CD14-positive monocyte (primary cell): ENCODE results near the gene MED13L. TPM values are rescaled to one million over a fixed set of nuclear protein-coding genes. Genes with fewer than 3 reads are reported as not detected.
A peak's percentile ranks its signal among the peaks of the same experiment; 100 is the strongest.

ENCODE experiments used
- DNase-seq, 3 donors: peaks; one replicate each; pipeline ENCODE4 v3.0.0-alpha.2; 2011 to 2022
- H2AFZ ChIP-seq: 2 replicates; pipeline ENCODE4 v1.6.0; 2012; ENCODE audit warnings: mild to moderate bottlenecking, low read depth, low read length, inconsistent platforms; ENCODE audit not compliant: insufficient read depth, poor library complexity, severe bottlenecking
- H3K27ac ChIP-seq, 2 donors: 1 replicate in 1 of 2; 2 replicates in 1 of 2; pipeline ENCODE4 v1.5.1; 2012 to 2013; ENCODE audit warnings: low read length in 2 of 2, control low read depth in 1 of 2, inconsistent platforms in 1 of 2, low read depth in 1 of 2, mild to moderate bottlenecking in 1 of 2
- H3K27me3 ChIP-seq, 2 donors: one replicate each; pipeline versions ENCODE4 v1.6.0 to v1.6.1; 2011 to 2013; ENCODE audit warnings: low read length in 2 of 2; ENCODE audit not compliant: control insufficient read depth in 2 of 2, insufficient read depth in 2 of 2
- H3K36me3 ChIP-seq, 2 donors: replicated peaks in 1 of 2; 1 replicate in 1 of 2; 2 replicates in 1 of 2; pipeline versions ENCODE4 v1.5.1 to v1.6.1; 2012 to 2013; ENCODE audit warnings: low read length in 2 of 2, control low read depth in 1 of 2, inconsistent platforms in 1 of 2, mild to moderate bottlenecking in 1 of 2; ENCODE audit not compliant: insufficient read depth in 2 of 2, control insufficient read depth in 1 of 2
- H3K4me1 ChIP-seq, 2 donors: 1 replicate in 1 of 2; 2 replicates in 1 of 2; pipeline versions ENCODE4 v1.5.1 to v1.6.1; 2012 to 2013; ENCODE audit warnings: low read length in 2 of 2, control low read depth in 1 of 2, inconsistent platforms in 1 of 2, mild to moderate bottlenecking in 1 of 2, moderate library complexity in 1 of 2; ENCODE audit not compliant: insufficient read depth in 2 of 2, control insufficient read depth in 1 of 2
- H3K4me2 ChIP-seq: replicated peaks from 2 replicates; pipeline ENCODE3; 2012; ENCODE audit warnings: low read length, moderate library complexity, mild to moderate bottlenecking; ENCODE audit not compliant: poor library complexity, severe bottlenecking; ENCODE audit errors: extremely low read depth
- H3K4me3 ChIP-seq, 3 experiments: fragments of 200-600 bp in 1 of 3; sonication (generic) in 1 of 3; replicated peaks in 1 of 3; 1 replicate in 2 of 3; 2 replicates in 1 of 3; pipeline ENCODE4 v1.5.1; 2011 to 2013; ENCODE audit warnings: low read length in 3 of 3, mild to moderate bottlenecking in 3 of 3, control low read depth in 2 of 3, low read depth in 2 of 3, inconsistent platforms in 1 of 3, moderate library complexity in 1 of 3
- H3K79me2 ChIP-seq: 2 replicates; pipeline ENCODE4 v1.6.0; 2012; ENCODE audit warnings: mild to moderate bottlenecking, control low read depth, inconsistent platforms, low read length, moderate library complexity; ENCODE audit not compliant: insufficient read depth
- H3K9ac ChIP-seq: 2 replicates; pipeline ENCODE4 v1.6.0; 2017; ENCODE audit warnings: low read length, mild to moderate bottlenecking; ENCODE audit not compliant: insufficient read depth, poor library complexity, severe bottlenecking
- H3K9me3 ChIP-seq, 2 donors: replicated peaks in 1 of 2; 1 replicate in 1 of 2; 2 replicates in 1 of 2; pipeline versions ENCODE4 v1.5.1 to v1.6.1; 2012 to 2013; ENCODE audit warnings: low read length in 2 of 2, control low read depth in 1 of 2; ENCODE audit not compliant: control insufficient read depth in 1 of 2, insufficient read depth in 1 of 2
- H4K20me1 ChIP-seq: 2 replicates; pipeline ENCODE4 v1.6.0; 2012; ENCODE audit warnings: mild to moderate bottlenecking, low read length, control low read depth, moderate library complexity; ENCODE audit not compliant: insufficient read depth
- H3K27ac Mint-ChIP-seq, 7 donors: one replicate each; pipeline ENCODE4 v1.8.0; 2020; ENCODE audit warnings: mild to moderate bottlenecking in 7 of 7, mixed read lengths in 7 of 7, moderate library complexity in 6 of 7, inconsistent platforms in 2 of 7
- H3K27me3 Mint-ChIP-seq, 3 donors: one replicate each; pipeline ENCODE4 v1.8.0; 2021 to 2022; ENCODE audit warnings: low read depth in 3 of 3, mild to moderate bottlenecking in 3 of 3, mixed read lengths in 3 of 3, moderate library complexity in 3 of 3, inconsistent platforms in 1 of 3
- H3K36me3 Mint-ChIP-seq, 2 donors: one replicate each; pipeline ENCODE4 v1.8.0; 2020; ENCODE audit warnings: mixed read lengths in 2 of 2, inconsistent platforms in 1 of 2, mild to moderate bottlenecking in 1 of 2
- H3K4me1 Mint-ChIP-seq: one replicate; pipeline ENCODE4 v1.8.0; 2020; ENCODE audit warnings: mild to moderate bottlenecking, mixed read lengths
- H3K4me3 Mint-ChIP-seq, 2 donors: one replicate each; pipeline ENCODE4 v1.8.0; 2020; ENCODE audit warnings: mild to moderate bottlenecking in 2 of 2, mixed read lengths in 2 of 2, moderate library complexity in 1 of 2
- H3K9me3 Mint-ChIP-seq, 7 donors: one replicate each; pipeline ENCODE4 v1.8.0; 2020 to 2022; ENCODE audit warnings: mixed read lengths in 7 of 7, mild to moderate bottlenecking in 6 of 7, moderate library complexity in 6 of 7, inconsistent platforms in 2 of 7
- CTCF ChIP-seq: fragments of 200-600 bp; IDR thresholded peaks from one replicate; pipeline ENCODE4 v1.8.0; 2022; ENCODE audit warnings: antibody characterized with exemption, mild to moderate bottlenecking
- intact Hi-C, 2 donors: fragments of 100-400 bp; cut with micrococcal nuclease; formaldehyde crosslinking; loops; one replicate each; pipeline versions ENCODE4 v1.15.0 to v1.15.1; 2023
- polyA plus RNA-seq, 3 donors: library from polyadenylated mRNA; depleted of rRNA in 1 of 3; unstranded in 2 of 3; stranded (reverse) in 1 of 3; fragments of 300-500 nt in 2 of 3; fragments of >200 nt in 1 of 3; fragmentation: Illumina TruSeq in 2 of 3; gene quantifications; 1 replicate in 2 of 3; 2 replicates in 1 of 3; pipeline ENCODE4 v1.2.3, GENCODE V29; 2012 to 2021

MED13L gene
- polyA plus RNA-seq, 3 donors, result 4.4 to 42.0 (median 7.5) TPM

- DNase-seq, result no peak
- intact Hi-C loops, result no loop called here
Measured at GRCh38 chr12:116248930-116249329, 28.6 kb downstream of the MED13L start.

GRCh38 chr12:116248433-116248832 lies 29.1 kb downstream of the MED13L start:
- H3K4me3 Mint-ChIP-seq, result no peak overlapping the region
- Histone ChIP-seq H3K9ac (no peak overlapping the region), H4K20me1 (peaks cover 100% of the 10 kb centered on the region), H3K4me3 (no peak overlapping the region), H3K27me3 (no peaks in the 10 kb centered on the region), H3K4me1 (peaks cover 25 to 37% of the 10 kb centered on the region in 2 donors), H3K27ac (peak overlapping the region in 1 of 2 donors; percentile 51), H3K4me2 (no peak overlapping the region), H3K9me3 (peaks cover 4 to 13% of the 10 kb centered on the region in 2 donors), H2AFZ (no peak overlapping the region), H3K36me3 (no peaks in the 10 kb centered on the region), H3K79me2 (peaks cover 100% of the 10 kb centered on the region)
- peaks cover 9 to 26% (median 22%) of the 10 kb centered on the region in 7 donors for H3K9me3 Mint-ChIP-seq
- peak overlapping the region in 1 of 7 donors; percentile 21 for H3K27ac Mint-ChIP-seq
- H3K4me1 Mint-ChIP-seq, result peaks cover 55% of the 10 kb centered on the region
- intact Hi-C loops, result no loop called here
- no peaks in the 10 kb centered on the region for H3K27me3 Mint-ChIP-seq
- H3K36me3 Mint-ChIP-seq, result peaks cover 0 to 5% of the 10 kb centered on the region in 2 donors
- DNase-seq, result no peak
- TF ChIP-seq CTCF, result no peak

More at GRCh38 chr12:116248930-116249329, 28.6 kb downstream of the MED13L start:
- Histone ChIP-seq H3K27ac (peak overlapping the region in 1 of 2 donors; percentile 51), H2AFZ (no peak overlapping the region), H3K9ac (no peak overlapping the region), H3K79me2 (peaks cover 100% of the 10 kb centered on the region), H3K27me3 (no peaks in the 10 kb centered on the region), H3K4me3 (no peak overlapping the region), H3K4me1 (peaks cover 20 to 32% of the 10 kb centered on the region in 2 donors), H4K20me1 (peaks cover 100% of the 10 kb centered on the region), H3K9me3 (peaks cover 4 to 13% of the 10 kb centered on the region in 2 donors), H3K36me3 (no peaks in the 10 kb centered on the region), H3K4me2 (no peak overlapping the region)
- Mint-ChIP-seq H3K36me3 (peaks cover 0 to 5% of the 10 kb centered on the region in 2 donors), H3K27me3 (no peaks in the 10 kb centered on the region), H3K27ac (peak overlapping the region in 4 of 7 donors; percentile 21 to 84 (median 58)), H3K9me3 (peaks cover 9 to 26% (median 22%) of the 10 kb centered on the region in 7 donors), H3K4me3 (no peak overlapping the region), H3K4me1 (peaks cover 53% of the 10 kb centered on the region)
- TF ChIP-seq CTCF, result no peak
